Hair follicle dermal papilla cell (primary cell): ENCODE results near the gene NCCRP1. TPM values are rescaled to one million over a fixed set of nuclear protein-coding genes. Genes with fewer than 3 reads are reported as not detected.

ENCODE experiments used
- total RNA-seq: library from RNA; depleted of rRNA; stranded (reverse); fragments of >200 nt; gene quantifications from 2 replicates; pipeline ENCODE4 v1.2.3, GENCODE V29; 2012

NCCRP1 gene, protein sequence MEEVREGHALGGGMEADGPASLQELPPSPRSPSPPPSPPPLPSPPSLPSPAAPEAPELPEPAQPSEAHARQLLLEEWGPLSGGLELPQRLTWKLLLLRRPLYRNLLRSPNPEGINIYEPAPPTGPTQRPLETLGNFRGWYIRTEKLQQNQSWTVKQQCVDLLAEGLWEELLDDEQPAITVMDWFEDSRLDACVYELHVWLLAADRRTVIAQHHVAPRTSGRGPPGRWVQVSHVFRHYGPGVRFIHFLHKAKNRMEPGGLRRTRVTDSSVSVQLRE
- not detected in 2 replicates for total RNA-seq

DNA sequence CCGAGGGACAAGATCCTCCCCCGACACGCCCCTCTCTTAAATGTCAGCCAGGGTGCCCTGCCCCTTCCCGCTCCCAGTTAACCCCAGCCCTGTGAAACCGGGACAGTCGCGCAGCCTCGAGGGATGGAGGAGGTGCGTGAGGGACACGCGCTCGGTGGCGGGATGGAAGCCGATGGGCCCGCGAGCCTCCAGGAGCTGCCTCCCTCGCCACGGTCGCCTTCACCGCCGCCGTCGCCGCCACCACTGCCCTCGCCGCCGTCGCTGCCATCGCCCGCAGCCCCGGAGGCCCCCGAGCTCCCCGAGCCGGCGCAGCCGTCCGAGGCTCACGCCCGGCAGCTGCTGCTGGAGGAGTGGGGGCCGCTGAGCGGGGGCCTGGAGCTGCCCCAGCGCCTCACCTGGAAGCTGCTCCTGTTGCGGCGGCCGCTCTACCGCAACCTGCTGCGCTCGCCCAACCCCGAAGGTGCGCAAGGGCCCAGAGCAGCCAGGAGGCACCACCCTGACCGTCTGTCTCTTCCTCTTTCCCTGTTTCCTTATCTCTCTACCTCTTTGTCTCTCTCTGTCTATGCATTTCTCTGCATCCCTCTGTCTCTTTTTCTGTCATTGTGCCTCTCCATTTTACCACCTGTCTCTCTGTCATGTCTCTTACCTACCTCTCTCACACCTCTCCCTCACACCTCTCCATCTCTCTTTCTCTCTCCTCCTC, at the start of gene NCCRP1:
Gene NCCRP1 (plus strand): TSS at position 105 of the 703 bp plus-strand sequence. CDS start 19 bp downstream, at position 124.

DNA sequence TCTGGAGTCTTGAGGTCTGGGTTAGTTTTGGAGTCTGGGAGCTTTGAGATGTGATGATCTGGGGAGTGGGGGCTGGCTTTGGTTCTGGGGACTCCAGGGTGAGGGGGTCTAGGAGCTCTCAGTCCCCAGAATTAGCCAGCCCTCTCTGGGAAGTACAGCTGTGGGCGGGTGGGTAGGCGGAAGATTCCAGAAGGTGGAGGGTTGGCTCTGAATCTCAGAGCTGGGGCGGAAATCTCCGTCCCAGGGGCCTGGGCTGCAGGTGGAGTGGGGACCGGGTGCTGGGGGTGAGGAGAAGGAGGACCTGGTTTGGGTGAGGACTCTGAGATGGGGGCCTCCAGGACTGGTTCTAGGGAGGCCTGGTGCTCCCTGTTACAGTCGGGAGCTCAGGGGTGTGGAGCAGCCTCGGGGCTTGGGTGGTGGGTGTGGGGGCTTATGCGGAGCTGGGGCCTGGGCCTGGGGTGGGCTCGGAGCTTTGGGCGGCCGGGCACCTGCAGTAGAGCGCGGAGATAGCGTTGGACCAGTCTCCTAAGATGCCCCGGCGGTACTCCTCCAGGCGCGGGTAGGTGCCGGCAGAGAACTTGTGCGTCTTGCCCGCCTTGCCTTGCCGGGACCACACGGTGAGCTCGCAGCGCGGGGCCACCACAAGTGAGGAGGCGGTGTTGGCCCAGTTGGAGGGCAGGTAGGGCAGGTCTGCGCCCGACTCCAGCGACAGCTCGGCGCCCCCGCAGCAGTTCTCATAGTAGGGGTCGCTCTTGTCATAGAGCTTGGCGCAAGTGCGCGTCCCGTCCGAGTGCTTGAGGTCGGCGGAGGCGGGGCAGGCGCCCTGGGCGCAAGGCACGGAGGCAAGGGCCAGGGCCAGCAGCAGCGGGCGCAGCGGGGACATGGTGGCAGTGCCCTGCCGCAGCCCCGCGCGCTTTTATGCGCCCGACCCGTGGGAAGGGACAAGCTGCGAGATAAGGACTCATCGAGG, 6.9 kb downstream of the NCCRP1 start, which contains the start of gene SYCN:
Gene SYCN (minus strand): TSS at position 892 of the 970 bp plus-strand sequence. CDS start 9 bp downstream, at position 883.

DNA sequence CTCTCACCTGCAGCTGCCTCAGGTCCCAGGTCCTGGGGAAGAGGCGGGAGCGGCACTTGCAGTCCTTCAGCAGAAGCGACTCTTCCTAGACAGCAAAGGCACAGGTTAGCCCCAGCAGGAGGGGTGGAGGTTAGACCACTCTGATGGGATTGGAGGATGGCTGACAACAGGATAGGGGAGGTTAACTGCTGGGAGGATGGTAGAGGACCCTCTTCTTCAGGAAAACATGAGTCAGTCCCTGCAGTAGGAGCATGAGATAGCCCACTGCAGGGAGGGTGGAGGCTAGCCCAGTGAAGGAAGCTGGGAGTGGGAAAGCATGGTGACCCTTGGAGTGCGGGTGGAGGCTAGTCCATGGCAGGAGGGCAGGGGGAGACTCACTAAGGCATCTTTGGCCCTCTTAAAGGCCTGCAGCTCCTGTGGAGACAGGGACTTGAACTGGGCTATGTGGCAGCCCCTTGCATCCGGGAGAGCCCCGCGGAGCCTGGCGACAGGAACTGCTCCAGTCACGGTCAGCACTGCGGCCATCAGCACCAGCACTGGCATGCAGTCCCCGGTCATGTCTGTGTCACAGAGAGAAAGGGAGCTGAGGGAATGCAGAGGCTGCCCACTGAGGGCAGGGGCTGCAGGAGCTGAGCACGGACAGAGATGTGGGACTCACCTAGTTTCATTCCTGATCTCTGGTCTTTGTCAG, 47.8 kb downstream of the NCCRP1 start, which contains the start of gene IFNL3:
Gene IFNL3 (minus strand): TSS at position 597 of the 691 bp plus-strand sequence. CDS start 39 bp downstream, at position 558.

DNA sequence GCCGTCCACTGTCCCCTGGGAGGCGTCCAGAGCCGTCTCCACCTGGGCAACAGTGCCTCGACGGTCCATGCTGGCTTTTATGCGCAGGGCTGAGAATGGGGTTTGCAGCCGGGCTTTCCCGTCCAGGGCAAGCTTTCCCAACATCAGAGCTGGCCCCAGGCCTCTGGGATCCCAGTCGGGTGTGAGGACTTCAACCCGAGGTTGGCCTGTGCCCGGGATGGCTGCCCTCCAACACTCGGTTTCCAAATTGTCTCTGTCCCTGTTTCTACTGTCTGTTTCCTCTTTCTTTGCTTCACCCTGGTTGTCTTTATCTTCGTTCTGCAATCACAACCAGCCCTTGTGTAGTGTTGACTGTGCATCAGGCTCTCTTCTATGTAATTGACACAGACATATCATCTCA, 52.0 kb downstream of the NCCRP1 start, which contains the start of gene IFNL4:
Gene IFNL4 (minus strand): TSS at position 51 of the 400 bp plus-strand sequence.

Other genes with a start within 250 kb of the NCCRP1 start
- gene FBXO17, start 221.2 kb upstream of the NCCRP1 start, total RNA-seq = 28.4 and 34.6 TPM in 2 replicates
- 2.8 and 3.4 TPM in 2 replicates for gene FBXO27, start 164.4 kb upstream of the NCCRP1 start, total RNA-seq
- 0.36 and 1.1 TPM in 2 replicates for gene ACP7, start 112.6 kb upstream of the NCCRP1 start, total RNA-seq
- gene PAK4, start 71.2 kb upstream of the NCCRP1 start, total RNA-seq = 8.1 and 14.9 TPM in 2 replicates
- not detected in 2 replicates for gene SYCN, start 7.3 kb downstream of the NCCRP1 start, total RNA-seq
- gene IFNL3, start 48.0 kb downstream of the NCCRP1 start, total RNA-seq = not detected in 2 replicates
- gene IFNL4, start 51.9 kb downstream of the NCCRP1 start, total RNA-seq = not detected in 2 replicates
- not detected in 2 replicates for gene IFNL2, start 71.4 kb downstream of the NCCRP1 start, total RNA-seq
- not detected in 2 replicates for gene IFNL1, start 99.4 kb downstream of the NCCRP1 start, total RNA-seq
- 0.24 and 0.32 TPM in 2 replicates for gene LRFN1, start 123.9 kb downstream of the NCCRP1 start, total RNA-seq
- 3.7 and 8.4 TPM in 2 replicates for gene GMFG, start 139.1 kb downstream of the NCCRP1 start, total RNA-seq
- 109 and 110 TPM in 2 replicates for gene SAMD4B, start 145.5 kb downstream of the NCCRP1 start, total RNA-seq
- gene PAF1, start 194.1 kb downstream of the NCCRP1 start, total RNA-seq = 32.9 and 35.5 TPM in 2 replicates
- gene MED29, start 194.4 kb downstream of the NCCRP1 start, total RNA-seq = 31.2 and 32.2 TPM in 2 replicates
- gene ZFP36, start 209.9 kb downstream of the NCCRP1 start, total RNA-seq = 18.9 and 19.0 TPM in 2 replicates
- gene PLEKHG2, start 215.7 kb downstream of the NCCRP1 start, total RNA-seq = 41.0 and 41.9 TPM in 2 replicates
- 213 and 236 TPM in 2 replicates for gene RPS16, start 239.0 kb downstream of the NCCRP1 start, total RNA-seq
- 87.7 and 93.9 TPM in 2 replicates for gene SUPT5H, start 248.6 kb downstream of the NCCRP1 start, total RNA-seq